IPS-20b (cell line): ENCODE measurements around the gene CDH2.

Source experiments
- H3K27ac ChIP-seq: one replicate; pipeline ENCODE4 v1.5.1; 2013; ENCODE audit warnings: low read length
- H3K27me3 ChIP-seq: 2 replicates; pipeline ENCODE4 v1.6.1; 2013; ENCODE audit warnings: mild to moderate bottlenecking, low read length, inconsistent platforms; ENCODE audit not compliant: insufficient read depth
- H3K36me3 ChIP-seq: 2 replicates; pipeline ENCODE4 v1.6.1; 2013; ENCODE audit warnings: low read depth, mild to moderate bottlenecking, inconsistent platforms, low read length, moderate library complexity; ENCODE audit not compliant: insufficient read depth
- H3K4me1 ChIP-seq: 2 replicates; pipeline ENCODE4 v1.6.1; 2013; ENCODE audit warnings: mild to moderate bottlenecking, control low read depth, inconsistent platforms, low read length, moderate library complexity; ENCODE audit not compliant: insufficient read depth
- H3K4me3 ChIP-seq: 2 replicates; pipeline ENCODE4 v1.5.1; 2013; ENCODE audit warnings: mild to moderate bottlenecking, low read length, inconsistent platforms
- H3K9ac ChIP-seq: 2 replicates; pipeline ENCODE4 v1.6.1; 2013; ENCODE audit warnings: low read depth, mild to moderate bottlenecking, inconsistent platforms, low read length, moderate library complexity
- H3K9me3 ChIP-seq: 2 replicates; pipeline ENCODE4 v1.6.1; 2013; ENCODE audit warnings: mild to moderate bottlenecking, low read depth, low read length, inconsistent platforms; ENCODE audit not compliant: insufficient read depth

The CDH2 gene

DNA sequence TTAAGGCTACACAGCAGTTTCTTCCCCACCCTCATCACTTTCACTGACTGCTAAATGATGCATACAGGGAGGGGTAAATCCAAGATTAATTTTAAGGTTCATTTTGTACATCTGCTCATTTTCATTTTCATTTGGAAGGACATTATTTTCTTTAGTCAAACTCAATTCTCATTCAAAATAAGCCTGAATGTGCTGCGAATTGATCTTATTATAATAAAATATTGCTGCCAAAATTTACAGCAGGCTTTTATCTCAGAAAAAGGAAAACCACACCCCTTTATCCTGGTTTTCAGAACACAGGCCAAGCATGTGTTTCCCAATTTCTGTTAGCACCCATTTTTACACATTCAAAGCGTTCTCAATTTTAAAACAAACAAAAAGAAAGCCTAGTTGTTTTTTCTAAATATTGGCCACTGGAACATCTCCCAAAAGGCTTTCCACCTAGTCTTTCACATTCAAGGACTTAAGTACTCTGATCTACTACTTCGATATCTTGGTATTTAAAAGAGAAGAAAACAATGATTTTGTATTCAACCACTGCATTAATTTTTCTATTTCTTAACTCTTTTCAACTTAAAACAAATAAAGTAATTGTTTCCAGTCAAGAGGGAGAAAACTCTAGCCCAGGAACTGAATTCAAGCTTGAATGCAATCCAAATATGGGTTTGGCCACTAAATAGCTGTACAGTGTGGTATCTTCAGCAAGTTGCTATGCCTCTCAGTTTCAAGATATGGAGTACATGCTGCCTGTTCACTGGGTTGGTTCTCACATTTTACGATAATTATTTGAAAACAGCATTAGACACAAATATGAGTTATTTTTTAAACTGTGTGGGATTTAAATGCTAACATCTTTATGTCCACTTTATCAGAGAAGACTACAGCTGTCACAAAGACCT is 52.5 kb downstream of the CDH2 start:
- H3K9ac ChIP-seq = no peak overlapping the region
- no peaks in the 10 kb centered on the region for H3K9me3 ChIP-seq
- H3K27ac ChIP-seq = no peak overlapping the region
- H3K4me3 ChIP-seq = no peak overlapping the region
- H3K4me1 ChIP-seq = 0 out of 2 replicates have a peak, but pooled peaks cover 8% of the 10 kb centered on the region
- no peaks in the 10 kb centered on the region for H3K27me3 ChIP-seq
- no peaks in the 10 kb centered on the region for H3K36me3 ChIP-seq

DNA sequence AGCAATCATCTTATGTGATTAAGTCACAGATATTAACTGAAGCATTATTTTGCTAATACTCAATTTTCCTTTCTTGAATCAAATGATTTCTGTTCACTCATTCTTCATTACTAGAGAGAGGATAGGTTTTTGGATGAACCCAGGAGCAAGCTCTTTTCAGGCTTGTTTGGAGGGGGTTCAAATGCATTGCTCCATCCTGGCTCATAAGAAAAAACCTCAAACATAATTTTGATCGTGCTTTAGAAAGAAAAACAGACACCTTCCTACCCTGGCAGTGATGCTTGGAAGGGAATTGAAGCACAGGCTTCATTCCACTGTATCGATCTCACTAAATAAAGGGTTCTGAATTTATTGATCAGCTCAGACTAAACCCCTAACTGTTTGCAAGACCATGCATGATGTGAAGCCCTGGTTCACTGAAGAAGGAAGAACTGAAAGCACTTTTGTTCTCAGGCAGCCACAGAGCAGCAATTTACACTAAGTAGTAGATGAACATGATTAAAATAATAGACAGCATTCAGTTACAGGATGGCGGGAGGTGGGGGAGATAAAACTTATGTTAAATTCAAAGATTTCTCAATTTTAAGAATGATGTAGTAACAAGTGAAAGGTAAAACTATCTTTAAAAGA is 53.4 kb downstream of the CDH2 start:
- 0 out of 2 replicates have a peak, but pooled peaks cover 8% of the 10 kb centered on the region for H3K4me1 ChIP-seq
- H3K36me3 ChIP-seq = no peaks in the 10 kb centered on the region
- no peak overlapping the region for H3K9ac ChIP-seq
- H3K27ac ChIP-seq = no peak overlapping the region
- no peaks in the 10 kb centered on the region for H3K9me3 ChIP-seq
- H3K27me3 ChIP-seq = no peaks in the 10 kb centered on the region
- H3K4me3 ChIP-seq = no peak overlapping the region

GRCh38 chr18:28120828-28121515 is 56.0 kb downstream of the CDH2 start:
- Histone ChIP-seq H3K9me3 (no peaks in the 10 kb centered on the region), H3K27ac (no peak overlapping the region), H3K4me1 (0 out of 2 replicates have a peak, but pooled peaks cover 8% of the 10 kb centered on the region), H3K36me3 (no peaks in the 10 kb centered on the region), H3K9ac (no peak overlapping the region), H3K4me3 (no peak overlapping the region), H3K27me3 (no peaks in the 10 kb centered on the region)

- H3K27ac ChIP-seq = no peak overlapping the region
- H3K4me3 ChIP-seq = no peak overlapping the region
- H3K9me3 ChIP-seq = no peaks in the 10 kb centered on the region
- no peaks in the 10 kb centered on the region for H3K27me3 ChIP-seq
- H3K4me1 ChIP-seq = peaks cover 15% of the 10 kb centered on the region; the same call in 1 of the 2 replicates
- no peaks in the 10 kb centered on the region for H3K36me3 ChIP-seq
- H3K9ac ChIP-seq = no peak overlapping the region
Observed at GRCh38 chr18:28116461-28116860, 60.5 kb downstream of the CDH2 start.

GRCh38 chr18:28115149-28115550 is 61.8 kb downstream of the CDH2 start:
- Histone ChIP-seq H3K4me1 (peaks cover 24% of the 10 kb centered on the region), H3K27me3 (no peaks in the 10 kb centered on the region), H3K4me3 (no peak overlapping the region), H3K36me3 (no peaks in the 10 kb centered on the region), H3K9me3 (no peaks in the 10 kb centered on the region), H3K9ac (no peak overlapping the region), H3K27ac (no peak overlapping the region)

- peaks cover 29% of the 10 kb centered on the region for H3K4me1 ChIP-seq
- no peaks in the 10 kb centered on the region for H3K27me3 ChIP-seq
- H3K36me3 ChIP-seq = no peaks in the 10 kb centered on the region
- no peaks in the 10 kb centered on the region for H3K9me3 ChIP-seq
- no peak overlapping the region for H3K27ac ChIP-seq
- H3K4me3 ChIP-seq = no peak overlapping the region
- no peak overlapping the region for H3K9ac ChIP-seq
Observed at GRCh38 chr18:28114472-28114871, 62.5 kb downstream of the CDH2 start.

- H3K36me3 ChIP-seq = no peaks in the 10 kb centered on the region
- H3K9ac ChIP-seq = no peak overlapping the region
- no peaks in the 10 kb centered on the region for H3K27me3 ChIP-seq
- no peaks in the 10 kb centered on the region for H3K9me3 ChIP-seq
- no peak overlapping the region for H3K27ac ChIP-seq
- peaks cover 32% of the 10 kb centered on the region for H3K4me1 ChIP-seq
- H3K4me3 ChIP-seq = no peak overlapping the region
Observed at GRCh38 chr18:28113271-28114029, 63.5 kb downstream of the CDH2 start.

- no peaks in the 10 kb centered on the region for H3K27me3 ChIP-seq
- peaks cover 45% of the 10 kb centered on the region for H3K4me1 ChIP-seq
- no peak overlapping the region for H3K27ac ChIP-seq
- H3K9me3 ChIP-seq = no peaks in the 10 kb centered on the region
- H3K4me3 ChIP-seq = no peak overlapping the region
- no peaks in the 10 kb centered on the region for H3K36me3 ChIP-seq
- H3K9ac ChIP-seq = no peak overlapping the region
Observed at GRCh38 chr18:28112056-28112470, 64.9 kb downstream of the CDH2 start.

DNA sequence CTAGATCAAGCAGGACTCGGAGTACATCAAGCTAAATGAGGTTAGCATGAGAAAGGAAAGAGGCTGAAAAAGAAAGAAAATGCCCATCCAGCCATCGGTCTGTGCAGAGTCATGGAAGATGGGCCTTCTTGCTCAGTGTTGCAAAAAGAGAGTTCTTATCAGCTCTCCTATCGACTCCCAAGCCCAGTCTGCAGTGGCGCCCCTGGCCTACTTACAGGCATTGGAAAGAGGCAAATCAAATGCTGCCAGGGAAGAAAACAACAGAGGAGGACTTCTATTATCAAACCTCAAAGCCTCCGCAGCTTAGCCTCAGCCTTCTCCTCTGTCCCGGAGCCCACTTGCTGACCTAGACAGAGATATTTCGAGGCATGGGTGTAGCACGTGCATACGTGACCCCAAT is 66.0 kb downstream of the CDH2 start:
- Histone ChIP-seq H3K4me3 (no peak overlapping the region), H3K27ac (no peak overlapping the region), H3K9ac (no peak overlapping the region), H3K36me3 (no peaks in the 10 kb centered on the region), H3K9me3 (no peaks in the 10 kb centered on the region), H3K4me1 (peaks cover 45% of the 10 kb centered on the region), H3K27me3 (no peaks in the 10 kb centered on the region)

GRCh38 chr18:28109781-28110560 is 67.0 kb downstream of the CDH2 start:
- no peaks in the 10 kb centered on the region for H3K9me3 ChIP-seq
- no peak overlapping the region for H3K27ac ChIP-seq
- H3K27me3 ChIP-seq = no peaks in the 10 kb centered on the region
- peaks cover 41% of the 10 kb centered on the region for H3K4me1 ChIP-seq
- H3K9ac ChIP-seq = no peak overlapping the region
- no peak overlapping the region for H3K4me3 ChIP-seq
- no peaks in the 10 kb centered on the region for H3K36me3 ChIP-seq

DNA sequence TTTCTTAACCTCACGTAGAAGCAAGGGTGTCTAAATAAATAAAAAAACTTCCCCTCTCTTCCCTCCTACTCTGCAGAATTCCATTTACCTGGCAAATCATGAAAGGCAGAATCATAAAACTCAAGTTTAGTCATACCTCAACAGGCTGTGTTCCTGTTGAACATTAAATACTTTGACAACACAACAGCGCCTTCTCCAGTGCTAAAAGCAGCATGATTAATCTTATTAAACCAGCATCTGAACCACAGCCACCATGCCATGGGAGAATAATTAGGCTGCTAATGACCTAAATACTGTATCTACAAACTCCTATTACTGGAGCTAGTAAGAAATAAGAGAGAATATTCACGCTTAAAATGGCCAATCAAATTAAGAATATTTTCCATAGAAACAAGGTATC is 68.1 kb downstream of the CDH2 start:
- Histone ChIP-seq H3K4me1 (peaks cover 41% of the 10 kb centered on the region), H3K36me3 (no peaks in the 10 kb centered on the region), H3K27ac (no peak overlapping the region), H3K27me3 (no peaks in the 10 kb centered on the region), H3K4me3 (no peak overlapping the region), H3K9ac (no peak overlapping the region), H3K9me3 (no peaks in the 10 kb centered on the region)
